Stimulated activated CD4-positive, alpha-beta T cell treated with anti-CD3 and anti-CD28 coated beads, Interleukin-12 subunit alpha, Interleukin-12 subunit beta, amount 100 ng/mL, for 48 hours (primary cell): ENCODE measurements around the gene TNS2.
A peak's percentile ranks its signal among the peaks of the same experiment; 100 is the strongest.
"Not testable (repeated sequence)": the region's sequence is repeated elsewhere in the genome, so short reads cannot be mapped to it uniquely, and the experiment has no call there.

ENCODE experiments used
- DNase-seq, 3 donors: peaks; one replicate each; pipeline ENCODE4 v3.0.0-alpha.2; 2020; ENCODE audit warnings: low read depth in 2 of 3, low spot score in 1 of 3

TNS2 gene

GRCh38 chr12:53093777-53094393 lies 44.0 kb downstream of the TNS2 start:
- DNase-seq = no peak

GRCh38 chr12:53094394-53094787 lies 44.5 kb downstream of the TNS2 start:
- DNase-seq = no peak

- not testable (repeated sequence) for DNase-seq
These were observed 45.1 kb downstream of the TNS2 start for GRCh38 chr12:53094796-53095595.

GRCh38 chr12:53095596-53095895 lies 45.7 kb downstream of the TNS2 start:
- DNase-seq = not testable (repeated sequence)

- no peak for DNase-seq
These were observed 46.4 kb downstream of the TNS2 start for GRCh38 chr12:53096089-53096741.

GRCh38 chr12:53096759-53097158 lies 46.9 kb downstream of the TNS2 start:
- DNase-seq = no peak

- no peak for DNase-seq
These were observed 47.3 kb downstream of the TNS2 start for GRCh38 chr12:53097207-53097563.

- DNase-seq = peak in 2 of 3 donors; percentile 28 to 53
These were observed 47.9 kb downstream of the TNS2 start, which contains the start of gene IGFBP6 for GRCh38 chr12:53097564-53098353. Gene IGFBP6 (plus strand): TSS chr12:53097667. CDS start chr12:53097718, 51 bp downstream.

GRCh38 chr12:53098354-53098981 lies 48.6 kb downstream of the TNS2 start:
- peak in 1 of 3 donors; percentile 24 for DNase-seq

GRCh38 chr12:53099071-53099882 lies 49.4 kb downstream of the TNS2 start:
- DNase-seq = peak; percentile 83 to 94 (median 84)

GRCh38 chr12:53100466-53101151 lies 50.7 kb downstream of the TNS2 start:
- no peak for DNase-seq

GRCh38 chr12:53101266-53101665 lies 51.4 kb downstream of the TNS2 start:
- DNase-seq = no peak

- no peak for DNase-seq
These were observed 52.3 kb downstream of the TNS2 start for GRCh38 chr12:53101931-53102781.

- peak in 2 of 3 donors; percentile 21 to 45 for DNase-seq
These were observed 53.3 kb downstream of the TNS2 start, which contains the start of gene SOAT2 for GRCh38 chr12:53102883-53103807. Gene SOAT2 (plus strand): TSS chr12:53103486. CDS start chr12:53103578, 92 bp downstream.

- no peak for DNase-seq
These were observed 54.0 kb downstream of the TNS2 start for GRCh38 chr12:53103860-53104305.

GRCh38 chr12:53105256-53105655 lies 55.4 kb downstream of the TNS2 start:
- no peak for DNase-seq

- no peak for DNase-seq
These were observed 56.0 kb downstream of the TNS2 start for GRCh38 chr12:53105712-53106439.
